Left lung (tissue), 10 donors: ENCODE measurements around the gene NBAS. TPM values are rescaled to one million over a fixed set of nuclear protein-coding genes. Genes with fewer than 3 reads are reported as not detected.
"Not testable (repeated sequence)": the region's sequence is repeated elsewhere in the genome, so short reads cannot be mapped to it uniquely, and the experiment has no call there.

Experiments
- ATAC-seq: fragments of 200-7000 bp; cut with Tn5 transposase; one replicate; pipeline ENCODE4 v1.9.1; 2020; ENCODE audit warnings: moderate library complexity
- DNase-seq, 4 donors: peaks; one replicate each; pipeline ENCODE4 v3.0.0-alpha.2; 2013 to 2020
- H3K27ac ChIP-seq, 2 donors: fragments of 200-600 bp; sonication (generic) in 1 of 2; one replicate each; pipeline versions ENCODE4 v1.5.0 to v1.8.0; 2020 to 2021
- H3K27me3 ChIP-seq, 2 donors: fragments of 200-600 bp; sonication (generic) in 1 of 2; one replicate each; pipeline versions ENCODE4 v1.5.0 to v1.8.0; 2020 to 2021
- H3K36me3 ChIP-seq, 2 donors: fragments of 200-600 bp; sonication (generic) in 1 of 2; one replicate each; pipeline versions ENCODE4 v1.5.0 to v1.8.0; 2020 to 2021
- H3K4me1 ChIP-seq, 2 donors: fragments of 200-600 bp; one replicate each; pipeline ENCODE4 v1.8.0; 2021
- H3K4me3 ChIP-seq, 2 donors: fragments of 200-600 bp; sonication (generic) in 1 of 2; one replicate each; pipeline versions ENCODE4 v1.5.0 to v1.8.0; 2020 to 2021; ENCODE audit warnings: mild to moderate bottlenecking in 1 of 2
- H3K9me3 ChIP-seq, 2 donors: fragments of 200-600 bp; sonication (generic) in 1 of 2; one replicate each; pipeline versions ENCODE4 v1.5.0 to v1.8.0; 2020 to 2021
- CTCF ChIP-seq, 2 donors: fragments of 200-600 bp; sonication (generic) in 1 of 2; IDR thresholded peaks; one replicate each; pipeline versions ENCODE4 v1.5.0 to v1.8.0; 2021; ENCODE audit warnings: antibody characterized with exemption in 2 of 2
- intact Hi-C, 2 donors: fragments of 100-400 bp; cut with DNase I; formaldehyde crosslinking; loops; one replicate each; pipeline versions ENCODE4 v1.11.2 to v1.14.2; 2022
- polyA plus RNA-seq, 6 donors: library from polyadenylated mRNA; unstranded; fragments of 120-200 nt; gene quantifications; one replicate each; pipeline ENCODE4 v1.2.1, GENCODE V29; 2013; ENCODE audit not compliant: insufficient read length in 6 of 6
- total RNA-seq, 2 donors: library from RNA; stranded (reverse); fragmentation: NEBNext Ultra II Directional; extraction: Animal tissue kit (Norgen Biotek cat#: 25700); gene quantifications; one replicate each; pipeline ENCODE4 v1.2.1, GENCODE V29; 2021
- donor health status: DM: no; HTN: yes; CAD: no.
- donor health status: DM: no; HTN: no; CAD: no.

NBAS gene
- total and polyA plus RNA-seq, 8 donors, result 36.6 to 57.4 (median 46.3) TPM

GRCh38 chr2:15446961-15447360 is 114.2 kb downstream of the NBAS start:
- DNase-seq (no peak), ATAC-seq (no peak)
- H3K4me1 ChIP-seq, result no peaks in the 10 kb centered on the region
- H3K9me3 ChIP-seq, result peaks cover 0 to 6% of the 10 kb centered on the region in 2 donors
- H3K36me3 ChIP-seq, result peaks cover 0 to 10% of the 10 kb centered on the region in 2 donors
- TF ChIP-seq CTCF (IDR thresholded peaks at IDR 0.05), result no peak
- H3K4me3 ChIP-seq, result no peak overlapping the region
- intact Hi-C loops, result no loop called here
- H3K27me3 ChIP-seq, result no peaks in the 10 kb centered on the region
- H3K27ac ChIP-seq, result no peak overlapping the region

GRCh38 chr2:15445891-15446562 is 115.1 kb downstream of the NBAS start:
- DNase-seq (no peak), ATAC-seq (no peak)
- Histone ChIP-seq H3K27ac (no peak overlapping the region), H3K36me3 (peaks cover 0 to 10% of the 10 kb centered on the region in 2 donors), H3K4me1 (no peaks in the 10 kb centered on the region), H3K4me3 (no peak overlapping the region), H3K9me3 (peaks cover 0 to 6% of the 10 kb centered on the region in 2 donors), H3K27me3 (no peaks in the 10 kb centered on the region)
- intact Hi-C loops, result no loop called here
- no peak for TF ChIP-seq CTCF (IDR thresholded peaks at IDR 0.05)

- DNase-seq, result peak in 1 of 4 donors; percentile 54
- H3K27me3 ChIP-seq, H3K9me3 ChIP-seq, intact Hi-C loops, H3K4me1 ChIP-seq, H3K36me3 ChIP-seq, H3K27ac ChIP-seq, H3K4me3 ChIP-seq, ATAC-seq: not testable (repeated sequence)
These were observed 121.2 kb downstream of the NBAS start for GRCh38 chr2:15439768-15440524.

- H3K9me3 ChIP-seq, H3K27me3 ChIP-seq, DNase-seq, intact Hi-C loops, ATAC-seq, H3K36me3 ChIP-seq, H3K4me3 ChIP-seq, H3K4me1 ChIP-seq, H3K27ac ChIP-seq: not testable (repeated sequence)
These were observed 121.8 kb downstream of the NBAS start for GRCh38 chr2:15439366-15439765.

- no peak overlapping the region for H3K4me3 ChIP-seq
- intact Hi-C loops, result no loop called here
- DNase-seq (no peak), ATAC-seq (no peak)
- H3K9me3 ChIP-seq, result no peaks in the 10 kb centered on the region
- H3K36me3 ChIP-seq, result no peaks in the 10 kb centered on the region
- TF ChIP-seq CTCF (IDR thresholded peaks at IDR 0.05), result no peak
- no peak overlapping the region for H3K27ac ChIP-seq
- H3K4me1 ChIP-seq, result no peaks in the 10 kb centered on the region
- no peaks in the 10 kb centered on the region for H3K27me3 ChIP-seq
These were observed 124.9 kb downstream of the NBAS start for GRCh38 chr2:15436195-15436594.

GRCh38 chr2:15435474-15435873 is 125.7 kb downstream of the NBAS start:
- no peak for TF ChIP-seq CTCF (IDR thresholded peaks at IDR 0.05)
- intact Hi-C loops, result no loop called here

More at GRCh38 chr2:15435474-15435873, 125.7 kb downstream of the NBAS start:
- no peak for ATAC-seq
- DNase-seq, result no peak
- Histone ChIP-seq H3K9me3 (no peaks in the 10 kb centered on the region), H3K4me1 (no peaks in the 10 kb centered on the region), H3K27ac (no peak overlapping the region), H3K36me3 (no peaks in the 10 kb centered on the region), H3K4me3 (no peak overlapping the region), H3K27me3 (no peaks in the 10 kb centered on the region)
